HUDEP-2 (cell line): ENCODE data around the gene ANKRD63.

Experiments used
- DNase-seq, 76 experiments: peaks; one replicate each; lab custom pipeline; 2025; ENCODE audit not compliant: unreplicated experiment in 76 of 76; lab: John Stamatoyannopoulos, UW

ANKRD63 gene

DNA sequence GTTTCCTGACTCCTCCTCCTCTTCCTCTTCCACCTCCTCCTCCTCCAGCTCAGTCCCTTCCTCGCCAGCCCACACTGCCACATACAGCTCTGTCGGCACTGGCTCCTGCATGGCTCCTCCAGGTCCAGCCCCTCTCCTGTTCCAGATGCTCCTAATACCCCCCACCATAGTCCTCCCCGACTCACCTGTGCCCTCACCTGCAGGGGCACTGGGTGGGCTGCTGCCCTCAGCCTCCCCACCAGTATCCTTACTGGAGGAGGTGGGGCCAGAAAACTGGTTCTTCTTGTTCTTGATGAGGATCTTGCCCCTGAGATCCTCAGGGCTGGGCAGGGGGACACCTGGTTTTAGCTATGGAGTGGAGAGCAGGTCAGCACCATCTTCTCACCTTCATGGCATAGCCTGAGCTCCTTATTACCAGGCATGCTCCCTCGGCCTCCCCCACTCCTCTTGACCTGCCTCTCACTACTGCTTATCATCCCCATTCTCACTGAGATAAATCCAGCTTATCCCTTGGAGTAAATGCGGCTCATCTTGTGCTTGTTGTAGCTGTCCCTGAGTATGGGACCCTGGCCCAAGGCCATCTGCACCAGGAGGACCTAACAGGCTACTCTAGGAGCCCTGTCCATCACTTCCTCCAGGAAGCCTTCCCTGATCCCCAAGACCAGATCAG is 13.8 kb upstream of the ANKRD63 start:
- DNase-seq: no peak

DNA sequence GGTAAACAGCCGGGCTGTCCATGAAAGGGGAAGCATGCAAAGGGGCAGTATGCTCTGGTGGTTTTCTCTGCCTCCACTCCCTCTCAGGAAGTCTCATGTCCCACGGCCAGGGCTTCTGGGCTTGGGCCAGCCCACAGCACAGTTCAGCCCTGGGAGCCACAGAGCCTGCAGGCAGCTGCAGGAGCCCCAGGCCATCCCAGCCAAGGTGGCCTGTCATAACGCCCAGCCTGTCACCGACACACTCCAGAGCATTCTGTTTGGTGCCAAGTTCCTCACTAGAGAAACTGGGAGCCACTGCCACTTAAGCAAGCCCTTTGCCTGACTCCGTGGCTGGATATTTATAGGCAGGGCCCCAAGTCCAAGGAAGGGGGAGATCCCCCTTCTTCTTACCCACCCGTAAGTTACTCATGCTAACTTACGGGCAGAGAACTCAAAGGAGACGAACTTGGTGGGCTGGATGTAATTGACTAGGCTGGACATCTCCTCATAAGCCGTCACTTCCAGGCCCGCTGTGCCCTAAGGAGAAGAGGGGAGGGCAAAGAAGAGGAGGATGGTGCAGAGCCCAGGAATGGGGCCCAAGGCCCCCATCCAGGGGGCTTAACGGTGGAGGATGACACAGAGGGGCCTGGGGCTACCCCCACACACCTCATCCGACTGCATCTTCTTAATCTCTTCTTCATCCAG is 13.2 kb upstream of the ANKRD63 start:
- DNase-seq: no peak

DNA sequence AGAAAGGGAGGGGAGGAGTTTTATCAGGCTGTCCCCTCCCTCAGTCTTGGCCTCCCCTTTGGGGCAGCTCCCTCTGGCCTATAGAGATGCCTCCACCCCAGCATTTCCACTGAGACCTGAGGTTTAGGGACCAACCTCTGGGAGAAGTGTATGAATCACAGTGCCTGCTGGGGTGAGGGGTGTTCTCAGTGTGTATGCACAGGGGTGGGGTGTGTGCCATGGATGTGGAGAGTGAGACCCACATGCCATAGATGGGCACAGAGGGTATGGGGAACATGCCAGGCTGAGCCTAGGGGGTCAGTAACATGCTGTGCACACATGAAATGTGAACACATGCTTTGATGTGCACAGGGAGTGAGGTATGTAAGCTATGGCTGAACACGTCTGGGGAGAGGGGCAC is 12.4 kb upstream of the ANKRD63 start:
- no peak for DNase-seq

DNA sequence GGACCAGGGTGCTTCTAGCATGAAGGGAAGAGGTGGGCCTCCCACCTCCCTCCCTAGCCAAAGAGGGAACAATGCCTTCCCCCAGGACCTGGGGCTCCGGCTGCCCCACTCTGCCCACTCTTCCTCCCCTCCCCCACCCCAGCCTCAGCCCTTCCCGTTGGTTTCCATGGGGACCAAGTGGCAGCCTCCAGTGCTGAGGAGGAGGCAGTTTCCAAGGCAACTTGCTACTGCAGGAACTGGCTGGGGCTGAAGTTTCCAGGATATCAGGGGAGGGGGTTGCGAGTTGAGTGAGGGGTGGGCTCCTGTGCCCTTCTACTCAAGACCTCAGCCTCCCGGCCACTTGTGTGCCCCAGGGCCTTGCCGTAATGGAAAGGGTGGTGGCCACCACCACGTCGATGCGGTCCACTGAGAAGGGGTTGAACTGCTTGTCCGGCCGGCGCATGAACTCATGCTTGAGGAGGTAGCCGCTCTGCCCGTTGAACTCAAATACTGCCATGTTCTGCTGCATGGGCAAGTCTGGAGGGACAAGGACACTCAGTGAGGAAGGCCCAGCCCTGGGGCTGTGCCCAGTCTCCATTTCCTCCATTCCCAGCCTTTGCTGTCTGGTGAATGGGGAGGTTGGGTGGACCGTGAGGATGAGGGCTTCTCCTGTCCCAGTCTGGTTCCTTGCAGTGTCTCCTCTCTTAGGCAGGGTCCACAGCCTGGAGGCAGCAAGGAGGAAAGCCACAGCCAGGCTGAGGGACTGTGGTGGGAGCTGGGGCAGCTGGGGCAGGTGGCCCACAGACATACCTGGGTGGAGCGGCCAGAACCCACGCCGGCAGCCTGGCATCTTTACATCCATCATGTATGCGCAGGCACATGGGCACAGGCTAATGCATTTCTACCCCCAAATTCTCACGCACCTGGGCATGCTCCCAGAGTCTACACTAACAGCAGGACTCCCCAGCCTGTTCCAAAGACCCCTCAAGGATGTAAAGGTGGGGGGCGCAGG is 11.3 kb upstream of the ANKRD63 start:
- no peak for DNase-seq

DNA sequence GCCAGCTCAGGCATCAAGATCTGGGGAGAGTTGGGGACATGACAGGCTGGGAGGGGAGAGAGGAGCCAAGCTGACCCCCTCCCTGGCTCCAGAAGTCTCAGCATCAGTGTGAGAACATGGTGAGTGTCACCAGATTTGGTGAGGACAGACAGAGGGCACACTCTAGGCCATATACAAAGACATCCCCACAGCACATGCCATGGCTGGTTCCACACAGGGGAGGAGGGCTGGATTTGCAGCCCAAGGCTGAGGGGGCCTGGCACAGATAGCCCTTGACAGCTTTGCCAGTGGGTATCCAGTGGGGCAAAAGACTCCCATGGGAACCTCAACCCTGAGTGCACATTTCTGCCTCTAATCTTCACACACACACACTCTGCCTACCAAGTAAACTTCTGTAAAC is 10.1 kb upstream of the ANKRD63 start:
- DNase-seq: no peak

DNA sequence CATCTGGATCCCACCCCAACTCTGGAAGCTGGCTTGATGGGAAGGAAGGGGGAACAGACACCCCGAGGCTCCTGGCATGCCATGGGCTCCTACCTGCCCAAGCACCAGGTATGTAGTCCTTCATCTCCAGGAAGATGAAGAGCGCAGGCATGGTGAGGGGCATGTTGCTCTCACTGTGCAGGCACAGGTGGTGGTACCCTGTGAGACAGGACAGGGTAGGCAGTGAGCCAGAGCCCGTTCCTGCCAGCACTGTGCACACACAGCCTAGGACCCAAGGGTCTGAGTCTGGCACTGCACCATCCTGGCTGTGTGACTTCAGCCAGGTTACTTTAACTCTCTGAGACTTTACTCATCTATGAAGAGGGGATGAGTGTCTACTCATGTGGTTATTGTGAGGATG is 9.4 kb upstream of the ANKRD63 start:
- no peak for DNase-seq

DNA sequence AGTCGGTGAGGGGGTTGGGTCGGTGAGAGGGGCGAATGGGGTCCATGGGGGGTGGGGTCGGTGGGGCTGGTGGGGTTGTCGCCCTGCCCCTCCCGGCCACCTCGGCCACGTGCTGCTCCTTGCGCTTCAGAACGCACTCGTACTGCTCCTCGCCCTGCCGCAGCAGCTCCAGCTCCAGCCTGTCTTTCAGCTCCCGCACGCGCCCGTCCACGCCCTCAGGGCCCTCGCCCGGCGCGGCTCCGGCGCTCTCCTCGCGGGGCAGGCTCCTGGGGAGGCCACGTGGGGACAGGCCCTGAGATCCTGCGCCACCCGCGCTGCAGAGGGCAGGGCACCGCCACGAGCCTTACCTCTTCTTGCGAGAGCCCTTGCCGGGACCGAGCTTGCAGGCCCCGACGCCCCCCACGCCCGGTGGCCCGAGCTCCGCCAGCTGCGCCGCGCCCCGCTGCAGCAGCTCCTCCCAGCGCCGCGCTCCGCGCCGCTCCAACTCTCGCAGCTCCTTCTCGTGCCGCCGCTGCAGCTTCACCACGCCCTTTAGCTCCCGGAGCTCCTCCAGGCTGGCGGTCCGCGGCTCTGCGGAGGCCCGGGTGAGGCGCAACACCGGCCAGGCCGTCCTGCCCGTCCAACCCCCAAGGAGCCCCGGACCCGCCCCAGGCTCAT is 8.2 kb upstream of the ANKRD63 start:
- DNase-seq: no peak

DNA sequence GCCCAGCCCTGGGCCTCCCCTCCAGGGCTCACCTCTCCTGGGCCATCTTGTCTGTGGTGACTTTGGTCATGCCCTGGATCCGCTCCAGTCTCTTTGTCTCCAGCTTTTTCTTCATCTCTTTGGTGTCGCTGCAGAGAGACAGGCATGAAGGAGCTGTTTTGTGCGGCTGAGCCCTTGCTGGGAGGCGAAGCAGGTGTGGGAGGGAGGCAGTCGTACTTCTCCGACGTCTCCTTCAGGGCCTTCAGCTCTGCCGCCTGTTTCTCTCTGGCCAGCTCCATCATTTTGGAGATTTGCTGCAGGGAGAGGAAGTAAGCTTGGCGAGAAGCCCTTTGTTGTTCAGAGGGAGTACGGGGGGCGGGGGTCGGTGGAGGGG is 7.7 kb upstream of the ANKRD63 start:
- no peak for DNase-seq

DNA sequence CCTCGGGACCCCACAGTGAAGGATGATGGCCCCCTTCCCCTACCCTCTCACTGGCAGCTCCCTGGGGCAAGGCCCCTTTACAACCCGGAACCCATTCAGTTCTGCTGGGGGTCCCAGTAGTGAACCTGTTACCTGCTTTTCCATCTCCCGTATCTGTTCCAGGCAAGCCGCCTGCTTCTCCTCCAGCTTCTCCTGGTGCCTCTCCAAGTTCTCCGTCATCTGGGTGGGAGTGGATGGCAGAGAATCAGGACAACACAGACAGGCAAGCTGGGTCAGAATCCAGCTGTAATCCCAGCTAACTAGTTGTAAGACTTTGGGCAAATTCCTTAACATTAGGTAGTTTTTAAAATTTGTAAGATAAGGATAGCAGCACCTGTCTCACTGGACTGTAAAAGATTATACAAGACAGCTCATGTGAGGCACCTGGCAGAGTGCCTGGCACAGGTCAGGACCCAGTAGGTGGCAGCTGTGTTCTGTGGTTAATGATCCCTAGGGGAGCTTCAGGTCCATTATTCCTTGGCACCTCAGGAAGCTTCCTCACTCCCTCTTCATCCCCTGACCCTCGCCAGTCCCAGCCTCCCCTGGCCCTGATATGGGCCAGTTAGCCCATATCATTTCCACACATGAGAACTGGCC is 6.4 kb upstream of the ANKRD63 start:
- DNase-seq: no peak

DNA sequence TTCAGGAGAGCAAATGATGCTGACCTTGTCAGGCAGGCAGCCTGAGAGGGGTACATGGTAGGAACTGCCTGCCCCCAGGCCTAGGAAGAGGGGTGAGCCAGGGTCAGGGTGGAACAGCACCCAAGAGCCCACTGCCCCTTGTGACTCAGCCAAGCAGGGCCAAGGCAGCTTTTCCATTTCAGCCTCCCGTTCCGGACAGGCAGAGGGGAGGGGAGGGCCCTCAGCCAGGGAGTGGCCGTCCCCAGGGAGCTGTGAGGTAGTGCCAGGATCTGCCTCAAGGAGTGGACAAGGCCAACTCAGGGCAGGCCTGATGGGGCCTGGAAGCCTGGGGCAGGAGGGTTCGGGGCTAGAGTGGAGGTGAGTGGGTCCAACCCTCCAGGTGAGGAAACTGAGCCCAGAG is 5.1 kb upstream of the ANKRD63 start:
- no peak for DNase-seq

DNA sequence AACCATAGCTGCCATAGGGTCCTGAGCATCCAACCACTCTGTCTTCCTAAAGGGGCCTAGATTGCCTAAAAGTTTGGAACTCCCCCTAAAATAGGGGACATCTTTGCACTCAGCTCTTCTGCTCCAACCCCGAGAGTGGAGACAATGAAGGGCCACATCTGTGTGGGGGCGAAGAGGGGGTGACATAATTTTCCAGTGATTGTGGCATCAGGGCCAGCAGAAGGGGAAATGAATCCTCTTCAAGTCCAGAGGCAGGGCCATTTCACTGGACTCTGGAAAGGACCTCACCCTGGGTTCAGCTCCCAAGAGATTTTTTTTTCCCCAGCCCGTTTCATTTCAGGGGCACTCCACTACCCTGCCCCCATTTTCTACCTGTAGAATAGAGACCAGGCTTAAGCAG is 4.6 kb upstream of the ANKRD63 start:
- no peak for DNase-seq

DNA sequence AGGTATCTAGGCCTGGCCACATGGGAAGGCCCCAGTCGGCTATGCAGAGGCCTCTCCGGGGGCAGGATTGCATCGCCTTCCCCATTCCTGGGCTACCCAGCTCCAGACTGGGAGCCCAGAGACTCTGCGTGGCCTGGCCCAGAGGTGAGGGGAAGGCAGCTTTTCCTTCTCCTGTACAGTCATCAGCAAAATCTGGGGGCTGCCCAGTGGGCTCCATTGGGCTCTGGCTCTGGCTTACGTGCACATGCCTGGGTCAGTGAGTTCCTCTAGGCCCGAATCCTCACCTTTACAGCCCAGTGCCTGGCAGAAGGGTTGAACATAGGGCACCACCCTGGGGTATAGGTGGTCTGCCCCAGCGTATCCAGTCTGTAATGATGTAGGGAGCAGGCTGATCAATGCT is 3.9 kb upstream of the ANKRD63 start:
- DNase-seq: no peak

DNA sequence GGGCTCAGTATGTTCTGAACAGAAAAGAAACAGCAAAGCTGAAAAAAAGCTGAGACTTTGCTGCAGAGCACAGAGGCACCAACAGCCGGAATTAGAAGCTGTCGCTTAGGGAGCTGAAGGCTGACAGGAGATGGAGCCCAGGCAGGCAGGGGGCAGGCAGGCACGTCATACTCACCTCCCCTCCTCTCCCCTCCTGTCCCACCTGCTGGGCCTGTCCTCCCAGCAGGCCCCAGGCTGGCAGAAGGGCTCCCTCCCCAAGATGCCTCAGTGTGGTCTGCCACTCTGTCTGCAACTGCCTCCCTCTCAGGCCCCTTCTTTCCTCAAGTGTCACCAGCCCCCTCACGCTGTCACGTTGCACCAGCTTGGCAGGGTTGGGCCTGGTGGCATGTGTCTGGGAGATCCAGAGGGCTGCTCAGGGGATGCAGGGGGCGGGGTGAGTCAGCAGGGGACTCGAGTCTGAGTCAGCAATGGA is 3.2 kb upstream of the ANKRD63 start:
- DNase-seq: no peak

DNA sequence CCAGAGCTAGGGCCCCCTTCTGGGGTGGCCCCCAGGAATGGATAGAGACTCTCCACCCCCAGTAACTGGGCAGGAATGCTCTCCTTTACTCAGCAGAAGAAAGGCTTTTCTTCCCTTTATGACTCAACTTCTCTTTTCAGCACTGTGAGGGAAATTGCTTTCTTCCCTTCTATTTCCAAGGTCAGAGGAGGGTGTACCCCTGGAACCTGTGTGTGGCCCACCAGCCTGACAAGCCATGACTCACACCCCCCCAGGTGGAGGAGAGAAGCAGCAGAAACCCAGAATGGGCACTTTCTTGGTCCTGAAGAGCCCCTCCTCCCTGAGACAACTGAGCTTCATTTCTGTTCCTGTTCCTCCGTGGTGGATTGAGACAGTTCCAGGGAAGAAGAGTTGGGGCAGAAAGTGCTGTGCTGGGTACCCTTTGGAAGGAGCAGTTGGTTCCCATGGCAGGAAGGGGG is 2.7 kb upstream of the ANKRD63 start:
- no peak for DNase-seq

DNA sequence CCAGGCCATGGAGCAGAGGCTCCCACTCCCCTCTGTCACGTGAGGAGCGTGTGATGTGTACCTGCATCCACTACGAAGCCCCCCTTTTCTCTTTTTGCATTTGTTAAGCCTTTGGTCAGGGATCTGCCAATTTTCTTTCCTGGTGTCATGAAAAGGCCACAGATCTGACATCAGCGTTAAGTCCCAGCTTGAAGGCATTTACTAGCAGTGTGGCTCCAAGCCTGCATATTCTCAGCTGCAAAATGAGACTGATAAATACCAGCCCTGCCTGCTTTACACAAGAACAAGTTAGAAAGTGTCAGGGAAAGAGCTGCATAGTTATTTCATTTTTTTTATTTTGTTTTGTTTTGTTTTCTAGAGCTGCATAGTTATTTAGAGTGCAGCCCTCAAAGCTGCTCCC is 2.3 kb upstream of the ANKRD63 start:
- DNase-seq: no peak

DNA sequence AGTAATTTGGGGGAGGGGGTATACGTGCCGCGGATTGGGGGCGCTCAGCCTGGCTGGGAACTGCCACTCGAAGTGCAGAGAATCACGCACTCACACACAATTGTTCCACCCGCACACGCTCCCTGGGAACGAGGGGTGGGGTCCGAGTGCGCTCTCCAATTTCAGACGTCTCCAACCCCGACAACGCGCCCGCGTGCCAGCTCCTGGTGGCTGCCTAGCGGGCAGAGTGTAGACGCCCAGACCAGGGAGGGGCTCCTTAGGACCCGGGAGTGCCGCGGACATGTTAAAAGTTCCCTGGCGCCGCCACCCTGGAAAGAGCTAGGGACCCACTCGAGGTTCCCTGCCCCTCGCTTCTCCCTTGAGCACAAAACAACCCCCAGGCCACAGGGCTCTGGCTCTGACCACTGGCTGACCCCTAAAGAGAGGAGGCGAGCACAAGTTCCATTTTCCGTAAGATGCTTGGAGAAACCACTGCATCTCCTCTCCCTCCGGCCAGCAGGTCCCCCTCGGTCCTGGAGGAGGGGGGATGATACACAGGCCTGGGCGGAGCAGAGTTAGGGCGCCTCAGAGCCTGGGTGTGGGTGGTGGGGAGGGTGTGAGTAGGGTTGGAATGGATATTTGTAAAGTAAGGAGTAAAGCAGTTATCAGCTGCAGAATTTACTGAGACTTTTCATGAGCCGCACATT is 894 bp upstream of the ANKRD63 start:
- no peak for DNase-seq

DNA sequence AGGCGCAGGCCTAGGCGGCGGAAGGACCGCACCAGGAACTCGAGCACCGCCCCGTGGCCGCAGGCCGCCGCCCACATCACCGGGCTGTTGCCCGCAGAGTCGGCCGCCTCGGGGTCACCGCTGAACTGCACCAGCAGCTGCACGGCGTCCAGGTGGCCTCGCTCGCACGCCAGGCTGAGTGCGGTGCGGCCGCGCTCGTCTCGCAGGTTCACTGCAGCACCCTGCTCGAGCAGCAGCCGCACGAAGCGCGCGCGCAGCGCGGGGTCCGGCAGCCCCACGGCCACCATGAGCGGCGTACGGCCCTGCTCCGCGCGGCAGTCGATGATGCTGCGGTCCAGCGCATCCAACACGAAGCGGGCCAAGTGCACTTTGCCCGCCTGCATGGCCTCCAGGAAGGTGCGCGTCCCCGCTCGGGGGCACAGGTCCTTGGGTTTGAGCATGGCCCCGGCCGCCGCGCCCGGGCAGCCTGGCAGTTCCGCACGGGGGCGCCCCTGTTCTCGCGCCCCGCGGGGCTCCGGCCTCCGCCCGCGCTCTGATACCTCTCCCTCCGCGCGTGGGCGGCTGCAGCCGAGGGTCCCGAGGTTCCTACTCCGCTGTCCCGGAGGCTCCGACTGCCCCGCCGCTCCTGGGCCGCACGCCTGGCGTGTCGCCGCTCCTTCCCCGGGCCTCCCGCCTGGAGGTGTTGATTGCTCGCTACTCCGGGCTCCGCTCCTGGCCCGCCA is 556 bp downstream of the ANKRD63 start:
- DNase-seq: peak in 32 of 76 experiments; percentile 11 to 65 (median 34)

DNA sequence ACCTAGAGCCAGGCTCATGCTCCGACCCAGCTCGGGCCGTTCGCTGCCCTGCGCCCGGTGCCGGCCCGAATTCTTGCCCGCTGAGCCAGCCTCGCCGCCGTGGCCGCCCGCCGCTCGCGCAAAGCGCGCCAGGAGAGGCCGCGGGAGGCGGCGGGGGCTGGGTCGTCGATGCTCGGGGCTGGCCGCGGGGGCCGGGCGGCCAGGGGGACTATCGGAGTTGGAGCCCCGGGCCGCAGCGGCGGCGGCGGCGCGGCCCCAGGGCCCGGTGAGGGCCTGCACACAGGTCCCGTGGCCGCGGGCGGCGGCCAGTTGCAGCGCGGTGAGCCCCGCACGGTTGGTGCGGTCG is 1.1 kb downstream of the ANKRD63 start:
- DNase-seq: no peak
